ENCODE results near the gene ASXL1.

ASXL1 gene

GRCh38 chr20:32440069-32440757 lies 82.1 kb downstream of the ASXL1 start:
- Histone ChIP-seq H3K9me3 (ENCODE audit: control insufficient read depth, low read length) (no peaks in the 10 kb centered on the region), H3K4me3 (ENCODE audit: extremely low read depth, insufficient read depth, low read length, poor library complexity, severe bottlenecking) (no peak overlapping the region), H3K4me1 (ENCODE audit: control insufficient read depth, insufficient read depth, low read length, poor library complexity, severe bottlenecking) (peaks cover 12% of the 10 kb centered on the region), H3K36me3 (ENCODE audit: control insufficient read depth, insufficient read depth, low read length) (peaks cover 94% of the 10 kb centered on the region), H3K27ac (ENCODE audit: low read depth, low read length, severe bottlenecking) (no peak overlapping the region)
- 95 to 100% methylated on average over 4 to 6 of the region's 6 CpGs for WGBS, 2 experiments (ENCODE audit: insufficient coverage in 2 of 2)

- Histone ChIP-seq H3K27ac (ENCODE audit: low read depth, low read length, severe bottlenecking) (no peak overlapping the region), H3K9me3 (ENCODE audit: control insufficient read depth, low read length) (no peaks in the 10 kb centered on the region), H3K36me3 (ENCODE audit: control insufficient read depth, insufficient read depth, low read length) (peaks cover 94% of the 10 kb centered on the region), H3K4me1 (ENCODE audit: control insufficient read depth, insufficient read depth, low read length, poor library complexity, severe bottlenecking) (peaks cover 13% of the 10 kb centered on the region), H3K4me3 (ENCODE audit: extremely low read depth, insufficient read depth, low read length, poor library complexity, severe bottlenecking) (no peak overlapping the region)
- WGBS, 2 experiments (ENCODE audit: insufficient coverage in 2 of 2): 100% methylated on average over 1 to 3 of the region's 4 CpGs
These were observed 82.6 kb downstream of the ASXL1 start for GRCh38 chr20:32440758-32441078.

GRCh38 chr20:32441638-32442037 lies 83.5 kb downstream of the ASXL1 start:
- no peak overlapping the region for H3K27ac ChIP-seq (ENCODE audit: low read depth, low read length, severe bottlenecking)
- no peaks in the 10 kb centered on the region for H3K9me3 ChIP-seq (ENCODE audit: control insufficient read depth, low read length)
- no peak overlapping the region for H3K4me3 ChIP-seq (ENCODE audit: extremely low read depth, insufficient read depth, low read length, poor library complexity, severe bottlenecking)
- peaks cover 19% of the 10 kb centered on the region for H3K4me1 ChIP-seq (ENCODE audit: control insufficient read depth, insufficient read depth, low read length, poor library complexity, severe bottlenecking)
- H3K36me3 ChIP-seq (ENCODE audit: control insufficient read depth, insufficient read depth, low read length): peaks cover 94% of the 10 kb centered on the region
- WGBS, 2 experiments (ENCODE audit: insufficient coverage in 2 of 2): 83 to 89% methylated on average over 2 to 3 of the region's 4 CpGs

GRCh38 chr20:32442630-32443373 lies 84.7 kb downstream of the ASXL1 start:
- Histone ChIP-seq H3K36me3 (ENCODE audit: control insufficient read depth, insufficient read depth, low read length) (peaks cover 94% of the 10 kb centered on the region), H3K27ac (ENCODE audit: low read depth, low read length, severe bottlenecking) (no peak overlapping the region), H3K4me1 (ENCODE audit: control insufficient read depth, insufficient read depth, low read length, poor library complexity, severe bottlenecking) (peaks cover 19% of the 10 kb centered on the region), H3K4me3 (ENCODE audit: extremely low read depth, insufficient read depth, low read length, poor library complexity, severe bottlenecking) (no peak overlapping the region), H3K9me3 (ENCODE audit: control insufficient read depth, low read length) (no peaks in the 10 kb centered on the region)
- 85 to 87% methylated on average over 5 to 6 of the region's 10 CpGs for WGBS, 2 experiments (ENCODE audit: insufficient coverage in 2 of 2)

- H3K36me3 ChIP-seq (ENCODE audit: control insufficient read depth, insufficient read depth, low read length): peaks cover 94% of the 10 kb centered on the region
- no peak overlapping the region for H3K4me3 ChIP-seq (ENCODE audit: extremely low read depth, insufficient read depth, low read length, poor library complexity, severe bottlenecking)
- H3K27ac ChIP-seq (ENCODE audit: low read depth, low read length, severe bottlenecking): peak overlapping the region; percentile 4
- peaks cover 19% of the 10 kb centered on the region for H3K4me1 ChIP-seq (ENCODE audit: control insufficient read depth, insufficient read depth, low read length, poor library complexity, severe bottlenecking)
- 100% methylated on average over 2 to 3 of the region's 3 CpGs for WGBS, 2 experiments (ENCODE audit: insufficient coverage in 2 of 2)
- H3K9me3 ChIP-seq (ENCODE audit: control insufficient read depth, low read length): no peaks in the 10 kb centered on the region
These were observed 85.3 kb downstream of the ASXL1 start for GRCh38 chr20:32443386-32443974.

- H3K36me3 ChIP-seq (ENCODE audit: control insufficient read depth, insufficient read depth, low read length): peaks cover 94% of the 10 kb centered on the region
- H3K9me3 ChIP-seq (ENCODE audit: control insufficient read depth, low read length): no peaks in the 10 kb centered on the region
- peak overlapping the region; percentile 1 for H3K27ac ChIP-seq (ENCODE audit: low read depth, low read length, severe bottlenecking)
- H3K4me3 ChIP-seq (ENCODE audit: extremely low read depth, insufficient read depth, low read length, poor library complexity, severe bottlenecking): no peak overlapping the region
- WGBS, 2 experiments (ENCODE audit: insufficient coverage in 2 of 2): 80% methylated on average over 3 of the region's 7 CpGs; no CpG with 5 or more reads in 1 of the 2 experiments
- peaks cover 19% of the 10 kb centered on the region for H3K4me1 ChIP-seq (ENCODE audit: control insufficient read depth, insufficient read depth, low read length, poor library complexity, severe bottlenecking)
These were observed 86.5 kb downstream of the ASXL1 start for GRCh38 chr20:32444474-32445220.

GRCh38 chr20:32445539-32446273 lies 87.6 kb downstream of the ASXL1 start:
- Histone ChIP-seq H3K4me1 (ENCODE audit: control insufficient read depth, insufficient read depth, low read length, poor library complexity, severe bottlenecking) (peaks cover 20% of the 10 kb centered on the region), H3K9me3 (ENCODE audit: control insufficient read depth, low read length) (no peaks in the 10 kb centered on the region), H3K36me3 (ENCODE audit: control insufficient read depth, insufficient read depth, low read length) (peaks cover 94% of the 10 kb centered on the region), H3K27ac (ENCODE audit: low read depth, low read length, severe bottlenecking) (peak overlapping the region; percentile 69), H3K4me3 (ENCODE audit: extremely low read depth, insufficient read depth, low read length, poor library complexity, severe bottlenecking) (no peak overlapping the region)
- 75 to 83% methylated on average over 5 to 7 of the region's 12 CpGs for WGBS, 2 experiments (ENCODE audit: insufficient coverage in 2 of 2)

GRCh38 chr20:32446301-32447100 lies 88.4 kb downstream of the ASXL1 start:
- H3K9me3 ChIP-seq (ENCODE audit: control insufficient read depth, low read length): no peaks in the 10 kb centered on the region
- no peak overlapping the region for H3K4me3 ChIP-seq (ENCODE audit: extremely low read depth, insufficient read depth, low read length, poor library complexity, severe bottlenecking)
- H3K36me3 ChIP-seq (ENCODE audit: control insufficient read depth, insufficient read depth, low read length): peaks cover 94% of the 10 kb centered on the region
- H3K27ac ChIP-seq (ENCODE audit: low read depth, low read length, severe bottlenecking): peak overlapping the region; percentile 69
- H3K4me1 ChIP-seq (ENCODE audit: control insufficient read depth, insufficient read depth, low read length, poor library complexity, severe bottlenecking): peaks cover 18% of the 10 kb centered on the region
- WGBS, 2 experiments (ENCODE audit: insufficient coverage in 2 of 2): 91 to 99% methylated on average over 12 of the region's 14 CpGs

GRCh38 chr20:32447136-32448027 lies 89.3 kb downstream of the ASXL1 start:
- peaks cover 96% of the 10 kb centered on the region for H3K36me3 ChIP-seq (ENCODE audit: control insufficient read depth, insufficient read depth, low read length)
- H3K9me3 ChIP-seq (ENCODE audit: control insufficient read depth, low read length): no peaks in the 10 kb centered on the region
- no peak overlapping the region for H3K27ac ChIP-seq (ENCODE audit: low read depth, low read length, severe bottlenecking)
- H3K4me1 ChIP-seq (ENCODE audit: control insufficient read depth, insufficient read depth, low read length, poor library complexity, severe bottlenecking): peaks cover 24% of the 10 kb centered on the region
- H3K4me3 ChIP-seq (ENCODE audit: extremely low read depth, insufficient read depth, low read length, poor library complexity, severe bottlenecking): no peak overlapping the region
- WGBS, 2 experiments (ENCODE audit: insufficient coverage in 2 of 2): 92 to 97% methylated on average over 9 to 17 of the region's 22 CpGs
